Tibial nerve (tissue), 4 donors: Measurements from ENCODE around the gene RNF220. TPM values are rescaled to one million over a fixed set of nuclear protein-coding genes. Genes with fewer than 3 reads are reported as not detected.

Experiments
- DNase-seq, 2 donors: peaks; one replicate each; pipeline ENCODE4 v3.0.0-alpha.2; 2019; ENCODE audit warnings: low spot score in 2 of 2
- H3K27ac ChIP-seq, 4 donors: fragments of 200-600 bp; sonication (generic) in 3 of 4; one replicate each; pipeline ENCODE4 v1.5.1; 2017 to 2019; ENCODE audit warnings: mild to moderate bottlenecking in 1 of 4
- H3K27me3 ChIP-seq, 2 donors: fragments of 200-600 bp; sonication (generic) in 1 of 2; one replicate each; pipeline versions ENCODE4 v1.5.1 to v1.6.0; 2017 to 2019
- H3K36me3 ChIP-seq, 3 donors: fragments of 200-600 bp; sonication (generic); one replicate each; pipeline ENCODE4 v1.5.1; 2018 to 2019
- H3K4me1 ChIP-seq, 4 donors: fragments of 200-600 bp; sonication (generic) in 3 of 4; one replicate each; pipeline ENCODE4 v1.5.1; 2017 to 2019
- H3K4me3 ChIP-seq, 4 donors: fragments of 200-600 bp; sonication (generic) in 3 of 4; one replicate each; pipeline ENCODE4 v1.5.1; 2017 to 2019; ENCODE audit warnings: mild to moderate bottlenecking in 1 of 4, moderate library complexity in 1 of 4
- H3K9me3 ChIP-seq, 4 donors: fragments of 200-600 bp; sonication (generic) in 3 of 4; one replicate each; pipeline ENCODE4 v1.5.1; 2017 to 2019
- CTCF ChIP-seq, 5 experiments: fragments of 200-600 bp in 3 of 5; fragments of 450-650 bp in 2 of 5; sonication (generic) in 3 of 5; IDR thresholded peaks; one replicate each; pipeline ENCODE4 v1.5.1; 2016 to 2019; ENCODE audit warnings: antibody characterized with exemption in 5 of 5, mild to moderate bottlenecking in 3 of 5, moderate library complexity in 2 of 5
- EP300 ChIP-seq, 2 donors: sonication (generic); formaldehyde crosslinking; IDR thresholded peaks; one replicate each; pipeline ENCODE4 v1.6.1; 2017; ENCODE audit warnings: antibody characterized with exemption in 2 of 2, mild to moderate bottlenecking in 1 of 2
- POLR2A ChIP-seq, 2 donors: fragments of 450-650 bp; IDR thresholded peaks; one replicate each; pipeline ENCODE4 v1.6.1; 2017; ENCODE audit warnings: antibody characterized with exemption in 2 of 2, mild to moderate bottlenecking in 2 of 2, moderate library complexity in 2 of 2
- WGBS, 2 donors: methylation state at CpG; one replicate each; pipeline ENCODE4 v1.1.5; 2018; 5-methylcytosine and 5-hydroxymethylcytosine counted together
- total RNA-seq, 4 donors: library from RNA; depleted of rRNA; stranded (reverse); fragments of >200 nt; gene quantifications; one replicate each; pipeline ENCODE4 v1.1.0, GENCODE V29; 2016

Gene RNF220
- total RNA-seq, 4 donors from 2014 or later = 110 to 151 (median 114) TPM

GRCh38 chr1:44534771-44535170, 129.7 kb downstream of the RNF220 start:
- H3K36me3 ChIP-seq = no peaks in the 10 kb centered on the region
- H3K27ac ChIP-seq = no peak overlapping the region
- no peaks in the 10 kb centered on the region for H3K4me1 ChIP-seq
- 65 to 67% methylated on average over 6 of the region's 6 CpGs for WGBS, 2 donors
- TF ChIP-seq POLR2A (IDR thresholded peaks at IDR 0.05) = no peak
- TF ChIP-seq CTCF (IDR thresholded peaks at IDR 0.05) = no peak
- TF ChIP-seq EP300 (IDR thresholded peaks at IDR 0.05) = no peak
- DNase-seq = no peak
- peaks cover 0 to 3% of the 10 kb centered on the region in 2 donors for H3K27me3 ChIP-seq
- no peak overlapping the region for H3K4me3 ChIP-seq
- H3K9me3 ChIP-seq = no peaks in the 10 kb centered on the region

- 64 to 65% methylated on average over 18 of the region's 18 CpGs for WGBS, 2 donors
- no peaks in the 10 kb centered on the region for H3K9me3 ChIP-seq
- H3K36me3 ChIP-seq = no peaks in the 10 kb centered on the region
- TF ChIP-seq CTCF (IDR thresholded peaks at IDR 0.05) (no peak), EP300 (IDR thresholded peaks at IDR 0.05) (no peak), POLR2A (IDR thresholded peaks at IDR 0.05) (no peak)
- DNase-seq = no peak
- no peaks in the 10 kb centered on the region for H3K4me1 ChIP-seq
- peaks cover 0 to 3% of the 10 kb centered on the region in 2 donors for H3K27me3 ChIP-seq
- no peak overlapping the region for H3K27ac ChIP-seq
- no peak overlapping the region for H3K4me3 ChIP-seq
Observed at GRCh38 chr1:44536357-44537209, 131.5 kb downstream of the RNF220 start.

- Histone ChIP-seq H3K27me3 (peaks cover 0 to 11% of the 10 kb centered on the region in 2 donors), H3K36me3 (no peaks in the 10 kb centered on the region), H3K4me3 (no peak overlapping the region), H3K4me1 (no peaks in the 10 kb centered on the region), H3K27ac (no peak overlapping the region), H3K9me3 (no peaks in the 10 kb centered on the region)
- TF ChIP-seq CTCF (IDR thresholded peaks at IDR 0.05) (no peak), POLR2A (IDR thresholded peaks at IDR 0.05) (no peak), EP300 (IDR thresholded peaks at IDR 0.05) (no peak)
- DNase-seq = no peak
- WGBS, 2 donors = 88 to 93% methylated on average over 6 of the region's 6 CpGs
Observed at GRCh38 chr1:44537538-44537937, 132.5 kb downstream of the RNF220 start.

GRCh38 chr1:44537956-44538355, 132.9 kb downstream of the RNF220 start:
- H3K27me3 ChIP-seq = peaks cover 0 to 15% of the 10 kb centered on the region in 2 donors
- no peak overlapping the region for H3K4me3 ChIP-seq
- H3K36me3 ChIP-seq = no peaks in the 10 kb centered on the region
- no peaks in the 10 kb centered on the region for H3K9me3 ChIP-seq
- no peak for DNase-seq
- WGBS, 2 donors = 82 to 83% methylated on average over 3 of the region's 3 CpGs
- no peaks in the 10 kb centered on the region for H3K4me1 ChIP-seq
- no peak overlapping the region for H3K27ac ChIP-seq
- TF ChIP-seq EP300 (IDR thresholded peaks at IDR 0.05) (no peak), POLR2A (IDR thresholded peaks at IDR 0.05) (no peak), CTCF (IDR thresholded peaks at IDR 0.05) (no peak)

GRCh38 chr1:44539991-44540730, 135.1 kb downstream of the RNF220 start:
- Histone ChIP-seq H3K27me3 (peaks cover 0 to 26% of the 10 kb centered on the region in 2 donors), H3K4me3 (no peak overlapping the region), H3K27ac (no peak overlapping the region), H3K9me3 (no peaks in the 10 kb centered on the region), H3K36me3 (no peaks in the 10 kb centered on the region), H3K4me1 (peaks cover 0 to 5% (median 0%) of the 10 kb centered on the region in 4 donors)
- no peak for TF ChIP-seq EP300 (IDR thresholded peaks at IDR 0.05)
- no peak for TF ChIP-seq POLR2A (IDR thresholded peaks at IDR 0.05)
- no peak for TF ChIP-seq CTCF (IDR thresholded peaks at IDR 0.05)
- no peak for DNase-seq
- WGBS, 2 donors = 37 to 43% methylated on average over 6 of the region's 6 CpGs
